DMS53 treated with DMSO at 0.1 percent for 48 hours (cell line): Measurements from ENCODE around the gene UST.
A peak's percentile ranks its signal among the peaks of the same experiment; 100 is the strongest.

ENCODE experiments used
- DNase-seq: peaks from one replicate; lab custom pipeline; 2025; ENCODE audit not compliant: unreplicated experiment; lab: John Stamatoyannopoulos, UW

The UST gene

DNA sequence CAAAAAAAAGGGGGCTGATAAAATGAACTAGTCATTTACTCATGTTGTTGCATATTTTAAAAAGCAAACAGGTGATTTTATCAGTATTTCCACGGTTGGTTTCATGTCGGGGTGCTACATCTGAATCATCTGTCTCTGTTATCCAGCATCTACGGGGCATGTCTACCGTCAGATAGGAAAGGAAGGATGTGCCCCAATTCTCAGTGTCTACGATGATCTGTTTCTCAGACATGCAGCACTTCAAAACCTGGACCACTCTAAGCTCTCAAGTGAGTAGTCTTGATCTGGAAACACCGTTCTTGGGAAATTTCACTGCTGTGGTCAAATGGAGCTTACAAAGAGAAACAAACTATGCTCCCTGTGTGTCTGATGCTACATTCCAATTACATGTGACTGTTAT lies 330.4 kb downstream of the UST start:
- DNase-seq, result no peak

GRCh38 chr6:149078211-149078782 lies 331.5 kb downstream of the UST start:
- no peak for DNase-seq

- DNase-seq, result no peak
Observed at GRCh38 chr6:149079456-149079855, 332.6 kb downstream of the UST start.

GRCh38 chr6:149079911-149080491 lies 333.2 kb downstream of the UST start:
- no peak for DNase-seq

- no peak for DNase-seq
Observed at GRCh38 chr6:149080511-149080910, 333.7 kb downstream of the UST start.

GRCh38 chr6:149081281-149081680 lies 334.5 kb downstream of the UST start:
- no peak for DNase-seq

DNA sequence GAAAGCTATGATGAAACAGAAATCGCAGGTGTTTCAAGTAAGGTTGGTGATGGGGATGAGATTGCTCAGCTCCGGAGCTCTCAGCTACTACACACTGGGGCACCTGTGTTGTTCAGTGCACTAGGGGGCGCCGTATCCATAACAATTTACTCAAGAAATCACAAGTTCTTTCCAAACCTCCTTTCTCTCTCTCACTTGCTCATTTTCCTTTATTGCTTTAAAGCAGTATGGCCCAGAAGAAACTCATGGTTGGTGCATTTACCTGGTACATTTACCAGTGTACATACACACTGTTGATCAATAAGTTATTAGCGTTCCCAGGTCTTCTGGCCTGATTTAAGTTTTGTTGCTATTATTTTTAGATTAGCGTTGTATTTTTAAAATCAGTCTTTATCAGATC lies 335.5 kb downstream of the UST start:
- DNase-seq, result peak; percentile 50

GRCh38 chr6:149084026-149084425 lies 337.2 kb downstream of the UST start:
- DNase-seq, result no peak

DNA sequence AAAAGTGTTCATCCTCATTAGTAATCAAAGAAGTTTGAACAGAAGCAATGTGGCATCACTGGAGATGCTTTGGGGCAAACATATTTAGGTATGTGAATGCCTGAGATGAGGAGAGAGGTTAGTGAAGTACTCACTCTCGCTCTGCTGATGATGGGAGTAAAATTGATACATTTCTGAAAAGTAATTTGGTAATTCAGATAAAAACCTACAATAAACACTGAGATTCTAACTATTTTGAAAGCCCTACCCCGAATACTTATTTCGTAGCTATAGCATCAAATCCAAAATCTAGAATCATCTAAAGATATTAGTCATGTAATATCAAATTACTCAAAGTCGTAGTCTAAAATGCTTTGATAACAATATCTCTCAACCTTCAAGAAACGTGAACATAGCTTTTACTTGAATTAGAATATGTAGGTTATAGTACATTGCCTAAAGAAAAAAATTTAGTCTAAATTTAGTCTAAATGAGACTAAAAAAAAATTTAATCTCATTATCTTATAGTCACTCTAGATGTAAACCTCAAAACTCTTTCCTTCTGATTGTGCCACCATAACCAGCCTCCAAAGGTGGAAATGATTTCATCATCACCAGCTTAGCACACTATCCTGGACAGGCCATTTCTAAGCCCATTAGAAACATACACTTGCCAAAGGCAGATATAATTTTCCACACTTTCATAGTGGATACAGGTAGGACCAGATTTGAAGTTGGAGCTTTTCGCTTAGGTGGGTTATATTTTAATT lies 338.2 kb downstream of the UST start:
- no peak for DNase-seq

GRCh38 chr6:149085557-149085938 lies 338.7 kb downstream of the UST start:
- DNase-seq, result no peak

- no peak for DNase-seq
Observed at GRCh38 chr6:149086363-149086762, 339.5 kb downstream of the UST start.

DNA sequence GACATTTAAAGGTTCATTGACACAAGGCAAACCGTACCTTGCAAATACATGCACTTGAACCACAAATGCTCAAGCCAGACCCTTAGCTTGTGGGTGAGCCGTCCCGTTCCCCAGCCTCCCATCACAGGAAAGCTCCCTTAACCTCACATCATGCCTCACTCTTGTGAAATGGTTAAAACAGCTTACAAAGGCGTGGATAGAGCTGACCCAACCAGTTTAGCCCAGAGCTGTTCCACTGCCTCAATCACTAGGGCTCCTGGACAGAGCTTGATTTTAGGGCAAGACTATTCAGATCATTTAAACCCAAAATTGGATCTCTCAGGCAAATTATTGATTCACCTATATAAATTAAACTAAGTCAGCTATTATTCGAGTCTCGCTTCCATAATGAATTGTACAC lies 341.1 kb downstream of the UST start:
- DNase-seq, result no peak

DNA sequence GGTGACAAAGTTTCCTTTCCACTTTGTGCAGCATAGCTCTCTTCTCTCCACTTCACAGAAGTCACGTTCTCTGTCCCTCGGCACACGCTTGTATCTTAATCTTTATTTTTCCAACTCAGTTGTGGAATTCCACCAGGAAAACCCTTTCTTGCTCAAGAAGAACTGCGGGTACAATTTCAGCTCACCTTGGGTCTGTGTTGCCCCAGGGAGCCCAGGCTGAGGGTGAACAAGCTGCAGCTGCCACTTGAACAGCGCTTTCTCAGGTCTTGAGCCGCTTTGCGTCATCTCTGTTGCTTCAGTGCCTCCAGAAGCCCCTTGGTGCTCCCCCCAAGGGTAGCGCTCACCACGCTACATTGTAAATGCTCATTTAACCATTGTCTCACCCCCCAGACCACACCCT lies 341.5 kb downstream of the UST start:
- DNase-seq, result no peak

DNA sequence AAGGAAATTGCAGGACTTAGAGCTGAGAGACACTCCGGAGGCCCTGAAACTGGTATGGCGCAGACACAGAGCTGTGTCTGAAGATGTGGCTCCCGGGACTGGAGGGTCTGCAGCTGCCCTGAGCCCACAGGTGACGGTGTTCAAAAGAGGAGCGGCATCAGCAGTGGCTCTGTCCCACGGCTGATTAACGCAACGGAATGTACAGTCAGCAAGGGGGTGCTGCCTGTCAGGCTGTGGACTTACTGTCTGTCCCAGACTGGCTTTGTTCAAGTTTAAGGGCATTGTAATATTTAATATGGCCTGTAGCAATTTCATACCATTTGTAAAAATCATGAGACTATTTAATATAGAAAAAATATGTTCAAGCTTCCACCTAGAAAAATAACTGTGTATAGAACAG lies 342.7 kb downstream of the UST start:
- no peak for DNase-seq

DNA sequence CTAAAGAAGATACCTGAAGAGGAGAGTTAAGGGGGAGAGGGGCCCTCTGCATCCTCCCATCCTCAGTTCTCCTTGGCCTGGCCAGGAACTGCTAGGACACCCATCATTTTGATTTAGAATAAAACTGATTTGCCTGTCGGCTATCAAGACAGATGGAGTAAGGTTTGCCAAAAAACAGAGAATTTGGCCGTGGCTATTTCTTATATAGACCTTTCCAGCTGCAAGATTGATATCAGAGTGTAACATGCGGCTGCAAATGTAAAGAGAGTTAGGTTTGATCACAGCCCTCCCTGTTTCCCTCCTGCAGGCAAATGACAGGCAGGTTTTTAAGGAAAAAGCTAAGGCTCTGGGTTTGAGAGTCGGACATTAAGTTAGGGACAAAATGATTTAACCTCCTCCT lies 344.1 kb downstream of the UST start:
- DNase-seq, result no peak

DNA sequence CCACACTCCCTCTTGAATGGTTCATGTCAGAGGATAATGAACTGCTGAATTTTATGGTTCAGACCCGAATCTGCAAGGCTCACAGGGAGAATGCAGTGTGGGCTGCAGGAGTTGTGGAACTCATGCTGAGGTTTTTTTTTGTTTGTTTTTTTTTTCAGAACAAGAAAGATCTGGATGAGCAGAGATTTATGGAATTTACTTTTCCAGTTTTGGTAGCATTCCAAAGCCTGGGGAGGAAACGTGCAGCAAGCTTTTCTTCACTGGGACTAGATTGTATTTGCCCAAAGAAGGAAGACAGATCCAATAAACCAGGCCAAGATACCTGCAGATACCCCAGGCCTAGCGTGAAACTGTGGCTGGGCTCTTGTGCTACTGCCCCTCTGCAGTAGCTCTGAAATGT lies 346.8 kb downstream of the UST start:
- no peak for DNase-seq

DNA sequence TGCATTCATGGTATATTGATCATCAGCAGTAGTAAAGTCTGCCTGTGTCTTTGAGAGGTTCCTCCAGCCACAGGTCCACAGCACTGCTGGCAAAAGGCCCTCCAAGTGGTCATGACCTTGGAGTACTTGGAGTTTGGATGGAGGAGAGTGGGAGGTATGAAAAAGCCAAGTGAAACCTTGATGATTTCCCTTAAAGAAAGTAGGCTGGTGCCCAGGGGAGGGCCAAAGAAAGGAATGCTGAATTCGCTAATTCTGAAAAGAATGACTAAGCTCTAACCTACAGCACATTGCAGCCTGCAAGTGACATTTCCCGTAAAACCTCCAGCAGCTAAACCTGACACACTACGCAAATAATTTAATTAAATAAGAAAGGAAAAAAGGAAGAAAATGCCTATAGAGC lies 347.3 kb downstream of the UST start:
- no peak for DNase-seq

- DNase-seq, result no peak
Observed at GRCh38 chr6:149094934-149095351, 348.1 kb downstream of the UST start.

DNA sequence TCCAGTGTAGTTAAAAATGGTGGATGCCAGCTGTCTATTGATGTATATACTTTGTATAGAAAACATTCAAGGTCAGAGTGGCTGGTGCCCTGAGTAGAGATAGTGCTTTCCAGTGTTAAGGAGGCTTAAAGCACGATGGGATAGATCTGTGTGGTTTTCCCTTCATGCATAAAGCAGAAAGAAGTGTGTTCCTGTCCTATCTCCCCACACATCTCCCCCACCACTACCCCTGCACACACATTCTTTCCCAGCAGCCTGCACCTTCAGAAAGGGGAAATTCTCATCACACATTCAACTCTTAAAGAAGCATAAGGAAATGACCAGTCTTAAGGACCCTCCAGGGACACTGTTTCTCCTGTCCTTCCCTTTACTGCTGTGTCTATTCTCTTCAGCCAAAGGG lies 349.0 kb downstream of the UST start:
- DNase-seq, result no peak

- DNase-seq, result no peak
Observed at GRCh38 chr6:149097794-149098193, 351.0 kb downstream of the UST start.

DNA sequence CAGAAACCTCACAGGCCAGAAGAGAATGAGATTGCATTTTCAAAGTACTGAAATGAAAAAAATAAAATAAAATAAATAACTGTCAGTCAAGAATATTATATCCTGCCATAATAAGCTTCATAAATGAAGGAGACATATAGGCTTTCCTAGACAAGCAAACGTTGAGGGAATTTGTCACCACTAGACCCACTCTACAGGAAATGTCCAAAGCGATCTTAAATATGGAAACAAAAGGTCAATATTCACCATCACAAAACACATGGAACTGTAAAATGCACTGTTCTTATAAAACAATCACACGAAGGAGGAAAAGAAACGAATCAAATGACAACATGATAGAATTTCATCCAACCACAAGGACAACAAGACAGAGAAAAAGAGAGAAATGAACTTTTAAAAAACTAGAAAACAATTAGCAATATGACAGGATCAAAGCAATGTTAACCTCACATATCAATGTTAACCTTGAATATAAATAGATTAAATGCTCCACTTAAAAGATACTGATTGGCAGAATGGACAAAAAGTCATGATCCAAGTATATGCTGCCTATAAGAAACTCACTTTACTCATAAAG lies 352.0 kb downstream of the UST start:
- no peak for DNase-seq

- DNase-seq, result no peak
Observed at GRCh38 chr6:149102324-149102723, 355.5 kb downstream of the UST start.
